Gastroesophageal sphincter (tissue), 4 donors: ENCODE data around the gene STX2. TPM values are rescaled to one million over a fixed set of nuclear protein-coding genes. Genes with fewer than 3 reads are reported as not detected.

Experiments
- ATAC-seq: fragments of 150-250 bp; one replicate; pipeline ENCODE4 v1.9.1; 2016; ENCODE audit warnings: mild to moderate bottlenecking, moderate library complexity
- H3K27ac ChIP-seq, 4 donors: fragments of 200-600 bp; sonication (generic) in 3 of 4; 1 replicate in 3 of 4; 2 replicates in 1 of 4; pipeline ENCODE4 v1.5.1; 2016 to 2019
- H3K27me3 ChIP-seq: fragments of 200-600 bp; sonication (generic); one replicate; pipeline ENCODE4 v1.5.1; 2019
- H3K36me3 ChIP-seq, 2 donors: fragments of 200-600 bp; sonication (generic); one replicate each; pipeline ENCODE4 v1.5.1; 2019; ENCODE audit warnings: control low read depth in 1 of 2
- H3K4me1 ChIP-seq, 3 donors: fragments of 200-600 bp; sonication (generic); 1 replicate in 2 of 3; 2 replicates in 1 of 3; pipeline ENCODE4 v1.5.1; 2016 to 2019; ENCODE audit warnings: control low read depth in 2 of 3
- H3K4me3 ChIP-seq, 2 donors: fragments of 200-600 bp; sonication (generic); one replicate each; pipeline ENCODE4 v1.5.1; 2019; ENCODE audit warnings: mild to moderate bottlenecking in 1 of 2, moderate library complexity in 1 of 2
- H3K9me3 ChIP-seq, 3 donors: fragments of 200-600 bp; sonication (generic); one replicate each; pipeline ENCODE4 v1.5.1; 2017 to 2019; ENCODE audit warnings: control low read depth in 2 of 3
- EP300 ChIP-seq: sonication (generic); formaldehyde crosslinking; IDR thresholded peaks from one replicate; pipeline ENCODE4 v1.6.1; 2017; ENCODE audit warnings: antibody characterized with exemption, mild to moderate bottlenecking
- POLR2A ChIP-seq, 2 donors: fragments of 450-650 bp; IDR thresholded peaks; one replicate each; pipeline ENCODE4 v1.6.1; 2017; ENCODE audit warnings: antibody characterized with exemption in 2 of 2, mild to moderate bottlenecking in 2 of 2, moderate library complexity in 1 of 2
- POLR2AphosphoS5 ChIP-seq: sonication (generic); formaldehyde crosslinking; IDR thresholded peaks from one replicate; pipeline ENCODE4 v1.6.1; 2017; ENCODE audit warnings: antibody characterized with exemption
- whole genome bisulfite sequencing, 2 donors: methylation state at CpG; one replicate each; pipeline ENCODE4 v1.1.5; 2018; ENCODE audit warnings: low coverage in 1 of 2; 5-methylcytosine and 5-hydroxymethylcytosine counted together
- total RNA-seq, 4 donors: library from RNA; depleted of rRNA; stranded (reverse); fragments of >200 nt; gene quantifications; one replicate each; pipeline ENCODE4 v1.1.0, GENCODE V29; 2016
- TF ChIP-seq, protein P1 (sequence below), 4 experiments: fragments of 200-600 bp in 2 of 4; fragments of 450-650 bp in 2 of 4; sonication (generic) in 1 of 4; IDR thresholded peaks; one replicate each; pipeline ENCODE4 v1.5.1; 2017 to 2019; ENCODE audit warnings: antibody characterized with exemption in 4 of 4, mild to moderate bottlenecking in 2 of 4, moderate library complexity in 2 of 4

Gene STX2
- total RNA-seq, 4 donors from 2014 or later: 41.6 to 77.5 (median 54.3) TPM

DNA sequence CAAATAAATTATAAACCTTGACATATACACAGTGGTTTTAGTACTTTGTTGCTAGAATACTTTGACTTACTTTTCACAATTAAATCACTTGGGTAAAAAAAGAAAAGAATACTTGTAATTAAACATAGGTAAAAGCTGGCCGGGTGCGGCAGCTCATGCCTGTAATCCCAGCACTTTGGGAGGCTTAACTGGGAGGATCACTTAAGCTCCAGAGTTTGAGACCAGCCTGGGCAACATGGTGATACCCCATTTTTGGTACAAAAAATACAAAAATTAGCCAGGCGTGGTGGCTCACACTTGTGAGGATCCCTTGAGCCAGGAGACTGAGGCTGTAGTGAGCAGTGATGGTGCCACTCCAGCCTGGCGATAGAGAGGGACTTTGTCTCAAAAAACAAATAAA is 7.8 kb downstream of the STX2 start:
- 94% methylated on average over 4 of the region's 4 CpGs for WGBS, 2 donors
- no peaks in the 10 kb centered on the region for H3K36me3 ChIP-seq

DNA sequence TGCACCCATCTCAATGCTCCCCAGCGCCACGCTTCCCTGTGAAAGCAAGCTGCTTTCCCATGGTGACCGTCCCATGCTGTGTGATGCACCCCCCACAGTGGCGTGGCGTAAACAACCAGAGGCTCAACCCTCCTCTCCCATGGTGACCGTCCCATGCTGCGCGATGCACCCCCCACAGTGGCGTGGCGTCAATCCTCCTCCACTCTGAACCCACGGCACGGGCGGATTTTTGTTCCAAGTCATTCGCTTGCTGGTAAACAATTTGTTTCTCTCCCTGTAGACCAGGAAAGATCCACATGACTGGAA is 8.9 kb downstream of the STX2 start:
- 65 to 95% methylated on average over 5 to 11 of the region's 14 CpGs for WGBS, 2 donors
- Histone ChIP-seq H3K27ac (no peak overlapping the region), H3K4me3 (no peak overlapping the region), H3K27me3 (no peaks in the 10 kb centered on the region), H3K4me1 (peaks cover 0 to 76% (median 18%) of the 10 kb centered on the region in 3 donors), H3K9me3 (no peaks in the 10 kb centered on the region), H3K36me3 (no peaks in the 10 kb centered on the region)
- TF ChIP-seq POLR2AphosphoS5 (no peak), EP300 (no peak), POLR2A (IDR thresholded peaks at IDR 0.05) (no peak)
- TF ChIP-seq, protein P1, sequence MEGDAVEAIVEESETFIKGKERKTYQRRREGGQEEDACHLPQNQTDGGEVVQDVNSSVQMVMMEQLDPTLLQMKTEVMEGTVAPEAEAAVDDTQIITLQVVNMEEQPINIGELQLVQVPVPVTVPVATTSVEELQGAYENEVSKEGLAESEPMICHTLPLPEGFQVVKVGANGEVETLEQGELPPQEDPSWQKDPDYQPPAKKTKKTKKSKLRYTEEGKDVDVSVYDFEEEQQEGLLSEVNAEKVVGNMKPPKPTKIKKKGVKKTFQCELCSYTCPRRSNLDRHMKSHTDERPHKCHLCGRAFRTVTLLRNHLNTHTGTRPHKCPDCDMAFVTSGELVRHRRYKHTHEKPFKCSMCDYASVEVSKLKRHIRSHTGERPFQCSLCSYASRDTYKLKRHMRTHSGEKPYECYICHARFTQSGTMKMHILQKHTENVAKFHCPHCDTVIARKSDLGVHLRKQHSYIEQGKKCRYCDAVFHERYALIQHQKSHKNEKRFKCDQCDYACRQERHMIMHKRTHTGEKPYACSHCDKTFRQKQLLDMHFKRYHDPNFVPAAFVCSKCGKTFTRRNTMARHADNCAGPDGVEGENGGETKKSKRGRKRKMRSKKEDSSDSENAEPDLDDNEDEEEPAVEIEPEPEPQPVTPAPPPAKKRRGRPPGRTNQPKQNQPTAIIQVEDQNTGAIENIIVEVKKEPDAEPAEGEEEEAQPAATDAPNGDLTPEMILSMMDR (IDR thresholded peaks at IDR 0.05): no peak
- no peak for ATAC-seq

More for the DNA sequence above, 7.8 kb downstream of the STX2 start:
- ATAC-seq: no peak
- Histone ChIP-seq H3K27me3 (no peaks in the 10 kb centered on the region), H3K9me3 (no peaks in the 10 kb centered on the region), H3K4me1 (peaks cover 0 to 82% (median 20%) of the 10 kb centered on the region in 3 donors), H3K27ac (no peak overlapping the region), H3K4me3 (no peak overlapping the region)
- TF ChIP-seq, protein P1 (IDR thresholded peaks at IDR 0.05): no peak
- no peak for TF ChIP-seq EP300
- no peak for TF ChIP-seq POLR2AphosphoS5
- no peak for TF ChIP-seq POLR2A (IDR thresholded peaks at IDR 0.05)

DNA sequence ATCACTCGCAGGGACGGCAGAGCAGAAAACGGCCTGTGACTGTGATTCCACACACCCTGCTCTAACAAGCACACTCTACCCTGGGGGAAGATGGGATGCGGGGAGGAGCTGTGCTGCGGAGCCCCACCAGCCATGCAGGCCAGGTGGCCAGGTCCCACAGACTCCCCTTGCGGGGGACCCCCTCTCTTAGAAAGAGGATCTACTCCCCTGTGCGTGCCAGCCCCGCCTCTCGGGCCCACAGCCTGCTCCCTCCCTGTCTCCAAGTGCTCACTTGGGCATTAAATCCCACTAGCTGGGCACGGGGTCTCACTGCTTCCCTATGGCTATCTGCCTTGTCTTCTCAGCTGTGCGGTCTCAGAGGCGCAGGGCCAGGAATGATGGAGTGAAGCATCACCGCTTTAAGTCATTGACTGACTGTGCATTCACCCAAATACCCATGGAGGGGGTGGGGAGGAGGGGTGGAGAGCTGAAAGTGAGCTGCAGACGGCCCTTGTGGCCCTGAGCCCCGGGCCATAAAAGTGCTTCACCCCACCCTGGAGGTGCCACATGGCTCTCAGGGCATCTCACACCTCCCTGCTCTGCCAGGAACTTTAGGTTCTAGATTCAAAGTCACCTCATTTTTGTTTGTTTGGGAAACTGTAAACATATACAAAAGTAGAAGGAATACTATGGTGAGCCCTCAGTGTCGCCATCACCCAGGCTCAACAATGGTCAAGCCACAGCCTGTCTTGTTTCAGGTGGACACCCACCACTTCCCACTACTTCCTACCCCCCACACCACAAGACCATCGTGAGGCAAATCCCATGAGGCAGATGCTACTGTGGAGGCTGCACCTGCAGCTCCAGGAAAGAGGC is 9.4 kb downstream of the STX2 start:
- TF ChIP-seq POLR2A (IDR thresholded peaks at IDR 0.05) (no peak), EP300 (no peak), POLR2AphosphoS5 (no peak)
- TF ChIP-seq, protein P1 (IDR thresholded peaks at IDR 0.05): no peak
- Histone ChIP-seq H3K36me3 (peaks cover 0 to under 1% of the 10 kb centered on the region in 2 donors), H3K27me3 (no peaks in the 10 kb centered on the region), H3K27ac (no peak overlapping the region), H3K4me3 (no peak overlapping the region), H3K9me3 (no peaks in the 10 kb centered on the region), H3K4me1 (peaks cover 0 to 72% (median 18%) of the 10 kb centered on the region in 3 donors)
- ATAC-seq: no peak
- 77% methylated on average over 4 of the region's 17 CpGs; no CpG with 5 or more reads in 1 of the 2 donors for WGBS, 2 donors

DNA sequence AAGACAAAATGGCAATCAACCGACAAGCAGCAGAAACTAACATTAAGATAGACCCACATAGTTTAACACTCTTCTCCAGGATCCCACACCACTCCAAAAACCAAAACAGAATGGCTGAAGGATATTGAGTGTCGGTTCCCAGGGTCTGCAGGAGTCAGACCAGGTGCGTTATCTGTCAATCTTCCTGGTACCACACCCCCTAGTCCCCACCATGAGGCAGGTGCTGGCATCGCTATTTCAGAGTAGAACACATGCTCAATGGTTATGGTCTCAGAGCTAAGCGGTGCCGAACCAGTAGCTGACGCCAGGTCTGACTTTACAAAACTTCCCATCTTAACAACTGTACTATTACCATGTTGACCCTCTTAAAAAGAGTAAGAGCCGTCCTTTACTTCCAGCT is 10.2 kb downstream of the STX2 start:
- Histone ChIP-seq H3K27me3 (no peaks in the 10 kb centered on the region), H3K36me3 (peaks cover 0 to 6% of the 10 kb centered on the region in 2 donors), H3K9me3 (no peaks in the 10 kb centered on the region), H3K4me3 (no peak overlapping the region), H3K4me1 (peaks cover 0 to 72% (median 18%) of the 10 kb centered on the region in 3 donors), H3K27ac (no peak overlapping the region)
- TF ChIP-seq POLR2AphosphoS5 (no peak), EP300 (no peak), POLR2A (IDR thresholded peaks at IDR 0.05) (no peak)
- TF ChIP-seq, protein P1 (IDR thresholded peaks at IDR 0.05): no peak
- WGBS, 2 donors: 90 to 93% methylated on average over 3 to 8 of the region's 8 CpGs
- no peak for ATAC-seq

DNA sequence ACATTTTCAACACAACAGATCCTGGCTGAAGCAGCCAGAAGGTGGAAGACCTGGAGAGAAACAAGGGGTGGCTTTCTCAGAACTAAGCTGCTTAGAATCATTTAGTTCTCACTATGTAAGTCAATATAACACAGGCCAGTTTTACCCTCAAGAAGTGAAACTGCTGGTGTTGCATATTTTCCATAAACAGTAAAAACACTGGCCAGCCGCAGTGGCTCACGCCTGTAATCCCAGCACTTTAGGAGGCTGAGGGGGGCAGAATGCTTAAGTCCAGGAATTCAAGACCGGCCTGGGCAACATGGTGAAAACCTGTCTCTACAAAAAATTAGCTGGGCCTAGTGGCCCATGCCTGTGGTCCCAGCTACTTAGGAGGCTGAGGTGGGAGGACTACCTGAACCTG is 11.6 kb downstream of the STX2 start:
- Histone ChIP-seq H3K27ac (peak overlapping the region; percentile 5 to 81 (median 74)), H3K27me3 (no peaks in the 10 kb centered on the region), H3K4me3 (no peak overlapping the region), H3K4me1 (peaks cover 0 to 60% (median 13%) of the 10 kb centered on the region in 3 donors), H3K9me3 (no peaks in the 10 kb centered on the region), H3K36me3 (peaks cover 0 to 21% of the 10 kb centered on the region in 2 donors)
- WGBS, 2 donors: 32 to 33% methylated on average over 1 to 3 of the region's 3 CpGs
- TF ChIP-seq POLR2AphosphoS5: no peak
- no peak for TF ChIP-seq EP300
- TF ChIP-seq, protein P1 (IDR thresholded peaks at IDR 0.05): no peak
- no peak for TF ChIP-seq POLR2A (IDR thresholded peaks at IDR 0.05)
- peak; percentile 57 for ATAC-seq
